DOHH2 (cell line): ENCODE data around the gene B9D2.

Experiments used
- H3F3A ChIP-seq: fragments of 200-600 bp; sonication (generic), shearing (Covaris generic); 2 replicates; pipeline ENCODE4 v1.6.0; 2016; ENCODE audit warnings: antibody characterized with exemption, mild to moderate bottlenecking; ENCODE audit not compliant: control insufficient read depth, insufficient read depth
- H3K27ac ChIP-seq: fragments of 200-600 bp; sonication (generic); 2 replicates; pipeline ENCODE4 v1.5.1; 2014; ENCODE audit warnings: low read depth, mild to moderate bottlenecking, low read length, moderate library complexity
- H3K27me3 ChIP-seq: fragments of 200-600 bp; sonication (generic); 2 replicates; pipeline ENCODE4 v1.6.1; 2014; ENCODE audit warnings: mild to moderate bottlenecking, low read length, mixed read lengths; ENCODE audit not compliant: control insufficient read depth
- H3K36me3 ChIP-seq: fragments of 200-600 bp; sonication (generic); 2 replicates; pipeline ENCODE4 v1.6.1; 2014; ENCODE audit warnings: mild to moderate bottlenecking, low read length, moderate library complexity, mixed read lengths; ENCODE audit not compliant: control insufficient read depth
- H3K4me1 ChIP-seq: fragments of 200-600 bp; sonication (generic); 2 replicates; pipeline ENCODE4 v1.6.1; 2014; ENCODE audit warnings: mild to moderate bottlenecking, low read length, mixed read lengths; ENCODE audit not compliant: control insufficient read depth
- H3K4me2 ChIP-seq: fragments of 200-600 bp; sonication (generic); 2 replicates; pipeline ENCODE4 v1.6.0; 2014; ENCODE audit warnings: mild to moderate bottlenecking, low read length, moderate library complexity
- H3K4me3 ChIP-seq: fragments of 200-600 bp; sonication (generic); 2 replicates; pipeline ENCODE4 v1.5.1; 2014; ENCODE audit warnings: mild to moderate bottlenecking, low read length, mixed read lengths
- H3K79me2 ChIP-seq: fragments of 200-600 bp; sonication (generic); 2 replicates; pipeline ENCODE4 v1.6.1; 2014; ENCODE audit warnings: mild to moderate bottlenecking, low read length, mixed read lengths; ENCODE audit not compliant: control insufficient read depth
- H3K9me2 ChIP-seq: fragments of 200-600 bp; sonication (generic); replicated peaks from 2 replicates; pipeline ENCODE4 v1.6.1; 2014; ENCODE audit warnings: mild to moderate bottlenecking, low read length, mixed read lengths; ENCODE audit not compliant: control insufficient read depth
- H3K9me3 ChIP-seq: fragments of 200-600 bp; sonication (generic); 2 replicates; pipeline ENCODE4 v1.6.1; 2014; ENCODE audit warnings: antibody characterized with exemption, low read length, mixed read lengths; ENCODE audit not compliant: control insufficient read depth, insufficient read depth
- H4K20me1 ChIP-seq: fragments of 200-600 bp; sonication (generic); 2 replicates; pipeline ENCODE4 v1.6.0; 2014; ENCODE audit warnings: low read depth, mild to moderate bottlenecking, antibody characterized with exemption, low read length, moderate library complexity; ENCODE audit not compliant: control insufficient read depth, insufficient read depth
- EZH2phosphoT487 ChIP-seq: fragments of 200-600 bp; sonication (generic); IDR thresholded peaks from 2 replicates; pipeline ENCODE4 v1.6.1; 2017; ENCODE audit warnings: borderline replicate concordance, mild to moderate bottlenecking, antibody characterized with exemption, low read length, moderate library complexity, mixed read lengths
- TF ChIP-seq, protein P1 (sequence below): fragments of 200-600 bp; sonication (generic); IDR thresholded peaks from one replicate; pipeline ENCODE4 v1.5.1; 2014; ENCODE audit warnings: antibody characterized with exemption, mild to moderate bottlenecking, low read depth, low read length; ENCODE audit not compliant: poor library complexity, severe bottlenecking

The B9D2 gene

DNA sequence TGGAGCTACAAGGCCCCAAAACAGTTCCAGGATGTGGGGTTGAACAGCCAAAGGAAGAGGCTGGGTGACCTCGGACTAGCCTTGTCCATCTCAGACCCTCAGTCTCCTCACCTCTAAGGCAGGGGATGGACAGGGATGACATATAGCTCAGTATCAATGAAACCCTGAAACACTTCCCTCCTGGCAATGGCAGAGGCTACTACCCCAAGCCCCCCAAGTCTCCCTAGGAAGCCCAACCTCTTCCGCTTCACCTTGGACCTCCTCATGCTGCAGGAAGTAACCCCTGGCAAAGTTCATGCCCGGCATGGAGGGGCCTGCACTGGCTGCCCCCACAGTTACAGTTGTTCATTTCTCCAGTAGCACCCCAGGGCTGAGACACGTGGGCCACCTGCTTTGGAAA is 43.4 kb downstream of the B9D2 start:
- Histone ChIP-seq H3K4me3 (no peak overlapping the region), H3K79me2 (peaks cover 3% of the 10 kb centered on the region; the same call in 1 of the 2 replicates), H3K27me3 (no peaks in the 10 kb centered on the region), H3K9me2 (no peaks in the 10 kb centered on the region), H3K27ac (no peak overlapping the region), H3K4me2 (no peak overlapping the region), H3K4me1 (peaks cover 15% of the 10 kb centered on the region), H4K20me1 (no peaks in the 10 kb centered on the region), H3K9me3 (no peaks in the 10 kb centered on the region), H3F3A (peaks cover 16% of the 10 kb centered on the region), H3K36me3 (peaks cover 72% of the 10 kb centered on the region)
- TF ChIP-seq, protein P1, sequence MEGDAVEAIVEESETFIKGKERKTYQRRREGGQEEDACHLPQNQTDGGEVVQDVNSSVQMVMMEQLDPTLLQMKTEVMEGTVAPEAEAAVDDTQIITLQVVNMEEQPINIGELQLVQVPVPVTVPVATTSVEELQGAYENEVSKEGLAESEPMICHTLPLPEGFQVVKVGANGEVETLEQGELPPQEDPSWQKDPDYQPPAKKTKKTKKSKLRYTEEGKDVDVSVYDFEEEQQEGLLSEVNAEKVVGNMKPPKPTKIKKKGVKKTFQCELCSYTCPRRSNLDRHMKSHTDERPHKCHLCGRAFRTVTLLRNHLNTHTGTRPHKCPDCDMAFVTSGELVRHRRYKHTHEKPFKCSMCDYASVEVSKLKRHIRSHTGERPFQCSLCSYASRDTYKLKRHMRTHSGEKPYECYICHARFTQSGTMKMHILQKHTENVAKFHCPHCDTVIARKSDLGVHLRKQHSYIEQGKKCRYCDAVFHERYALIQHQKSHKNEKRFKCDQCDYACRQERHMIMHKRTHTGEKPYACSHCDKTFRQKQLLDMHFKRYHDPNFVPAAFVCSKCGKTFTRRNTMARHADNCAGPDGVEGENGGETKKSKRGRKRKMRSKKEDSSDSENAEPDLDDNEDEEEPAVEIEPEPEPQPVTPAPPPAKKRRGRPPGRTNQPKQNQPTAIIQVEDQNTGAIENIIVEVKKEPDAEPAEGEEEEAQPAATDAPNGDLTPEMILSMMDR: no peak

- Histone ChIP-seq H3K79me2 (peaks cover 2% of the 10 kb centered on the region; the same call in 1 of the 2 replicates), H3K4me2 (no peak overlapping the region), H3K36me3 (peaks cover 72% of the 10 kb centered on the region), H3F3A (peaks cover 16% of the 10 kb centered on the region), H3K9me2 (no peaks in the 10 kb centered on the region), H3K4me1 (peaks cover 11% of the 10 kb centered on the region), H3K27me3 (no peaks in the 10 kb centered on the region), H4K20me1 (no peaks in the 10 kb centered on the region), H3K27ac (no peak overlapping the region), H3K4me3 (no peak overlapping the region), H3K9me3 (no peaks in the 10 kb centered on the region)
- no peak for TF ChIP-seq EZH2phosphoT487
- TF ChIP-seq, protein P1: no peak
Observed at GRCh38 chr19:41320185-41320518, 43.8 kb downstream of the B9D2 start.

DNA sequence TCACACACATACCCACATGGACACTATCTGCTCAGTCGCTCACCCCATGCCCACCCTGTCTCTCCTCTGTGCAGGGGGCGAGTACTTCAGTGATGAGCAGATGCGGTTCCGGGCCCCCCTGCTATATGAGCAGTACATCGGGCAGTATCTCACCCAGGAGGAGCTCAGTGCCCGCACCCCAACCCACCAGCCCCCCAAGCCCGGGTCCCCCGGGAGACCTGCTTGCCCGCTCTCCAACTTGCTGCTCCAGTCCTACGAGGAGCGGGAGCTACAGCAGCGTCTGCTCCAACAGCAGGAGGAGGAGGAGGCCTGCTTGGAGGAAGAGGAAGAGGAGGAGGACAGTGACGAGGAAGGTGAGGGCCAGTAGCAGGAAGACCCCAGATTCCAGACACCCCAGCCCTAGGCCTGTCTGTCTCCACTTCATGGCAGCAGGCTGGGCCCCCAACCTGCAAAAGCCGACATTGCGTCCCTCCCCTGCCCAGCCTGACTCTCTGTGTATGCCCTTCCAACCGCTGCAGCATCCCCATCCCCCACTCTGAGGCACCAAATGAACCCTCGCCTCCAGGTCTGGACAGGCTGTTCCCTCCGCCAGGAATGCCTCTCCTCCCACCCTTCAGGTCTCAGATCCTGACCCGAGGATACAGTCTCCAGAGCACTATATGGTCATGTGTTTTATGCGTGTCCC is 44.3 kb downstream of the B9D2 start:
- Histone ChIP-seq H3K4me3 (no peak overlapping the region), H3K36me3 (peaks cover 70% of the 10 kb centered on the region), H3K79me2 (peaks cover 3% of the 10 kb centered on the region; the same call in 1 of the 2 replicates), H3K4me1 (peaks cover 6% of the 10 kb centered on the region; the same call in 1 of the 2 replicates), H3K9me3 (no peaks in the 10 kb centered on the region), H4K20me1 (no peaks in the 10 kb centered on the region), H3K9me2 (no peaks in the 10 kb centered on the region), H3K4me2 (no peak overlapping the region), H3F3A (peaks cover 12% of the 10 kb centered on the region), H3K27me3 (no peaks in the 10 kb centered on the region), H3K27ac (no peak overlapping the region)
- TF ChIP-seq EZH2phosphoT487: no peak
- TF ChIP-seq, protein P1: no peak
